MCF 10A (cell line): ENCODE data around the gene DUSP22. TPM values are rescaled to one million over a fixed set of nuclear protein-coding genes. Genes with fewer than 3 reads are reported as not detected.

Experiments used
- BruUV-seq: library from RNA; stranded (reverse); fragments of 400-500 nt; replicated peaks from 2 replicates; lab custom pipeline; 2021; lab: Mats Ljungman, UMichigan
- CTCF ChIA-PET: fragments of 300-600 bp; sonication (Branson Sonifier 250); formaldehyde crosslinking; extraction: SDS; loops from one replicate; lab custom pipeline; 2021; ENCODE audit warnings: antibody characterized with exemption, inconsistent platforms; lab: Yijun Ruan, JAX
- POLR2A ChIA-PET: fragments of 300-600, 350-650 bp; sonication (Branson Sonifier 250); formaldehyde crosslinking; extraction: SDS; loops from one replicate; lab custom pipeline; 2020; ENCODE audit warnings: antibody characterized with exemption, inconsistent platforms; lab: Yijun Ruan, JAX
- DNase-seq: peaks from one replicate; pipeline ENCODE4 v3.0.0-alpha.2; 2018; ENCODE audit not compliant: unreplicated experiment
- H3K27ac Mint-ChIP-seq: one replicate; pipeline ENCODE4 v1.8.0; 2022; ENCODE audit warnings: mild to moderate bottlenecking, low read depth, mixed read lengths; ENCODE audit not compliant: unreplicated experiment
- H3K27me3 Mint-ChIP-seq: one replicate; pipeline ENCODE4 v1.8.0; 2022; ENCODE audit warnings: mixed read lengths; ENCODE audit not compliant: insufficient read depth, unreplicated experiment
- H3K36me3 Mint-ChIP-seq: one replicate; pipeline ENCODE4 v1.8.0; 2022; ENCODE audit warnings: mild to moderate bottlenecking, moderate library complexity, mixed read lengths; ENCODE audit not compliant: insufficient read depth, unreplicated experiment
- H3K4me1 Mint-ChIP-seq: one replicate; pipeline ENCODE4 v1.8.0; 2022; ENCODE audit warnings: mixed read lengths; ENCODE audit not compliant: insufficient read depth, unreplicated experiment
- H3K4me3 Mint-ChIP-seq: one replicate; pipeline ENCODE4 v1.8.0; 2022; ENCODE audit warnings: mild to moderate bottlenecking, moderate library complexity, mixed read lengths; ENCODE audit not compliant: unreplicated experiment
- H3K9me3 Mint-ChIP-seq: one replicate; pipeline ENCODE4 v1.8.0; 2022; ENCODE audit warnings: mixed read lengths; ENCODE audit not compliant: unreplicated experiment
- CTCF ChIP-seq: fragments of 200-600 bp; IDR thresholded peaks from one replicate; pipeline ENCODE4 v1.8.0; 2022; ENCODE audit warnings: antibody characterized with exemption, mild to moderate bottlenecking; ENCODE audit not compliant: unreplicated experiment
- intact Hi-C: fragments of 100-400 bp; cut with micrococcal nuclease; formaldehyde crosslinking; loops from 2 replicates; pipeline ENCODE4 v1.14.1; 2022
- total RNA-seq: library from RNA; stranded (reverse); gene quantifications from 2 replicates; pipeline ENCODE4 v1.2.3, GENCODE V29; 2022

Gene DUSP22
- total RNA-seq, 1 experiment from 2014 or later: 29.4 TPM

- no peaks in the 10 kb centered on the region for H3K27me3 Mint-ChIP-seq
- H3K36me3 Mint-ChIP-seq: no peaks in the 10 kb centered on the region
- H3K27ac Mint-ChIP-seq: peak overlapping the region; percentile 50
- intact Hi-C loops: no loop called here
- peaks cover 39% of the 10 kb centered on the region for H3K4me1 Mint-ChIP-seq
- CTCF ChIA-PET: no interaction called here
- no TSS peak for BruUV-seq
- TF ChIP-seq CTCF: no peak
- no peak overlapping the region for H3K4me3 Mint-ChIP-seq
- POLR2A ChIA-PET: no interaction called here
- no peaks in the 10 kb centered on the region for H3K9me3 Mint-ChIP-seq
- DNase-seq: no peak
Measured at GRCh38 chr6:250676-251075, 41.6 kb upstream of the DUSP22 start.

GRCh38 chr6:251920-252319 is 40.4 kb upstream of the DUSP22 start:
- Mint-ChIP-seq H3K4me3 (peak overlapping the region; percentile 36), H3K9me3 (no peaks in the 10 kb centered on the region), H3K36me3 (no peaks in the 10 kb centered on the region), H3K27ac (peak overlapping the region; percentile 75), H3K27me3 (no peaks in the 10 kb centered on the region), H3K4me1 (peaks cover 32% of the 10 kb centered on the region)
- BruUV-seq: no TSS peak
- intact Hi-C loops: no loop called here
- peak; percentile 84 for DNase-seq
- POLR2A ChIA-PET: interaction anchor here (0.7 kb wide), 1 partner anchor 39 kb away, joined by 5 read pairs; no protein-coding TSS in a partner anchor
- CTCF ChIA-PET: no interaction called here
- no peak for TF ChIP-seq CTCF

- intact Hi-C loops: no loop called here
- TF ChIP-seq CTCF: no peak
- peak; percentile 71 for DNase-seq
- POLR2A ChIA-PET: interaction anchor here (1.9 kb wide), 1 partner anchor 41 kb away, joined by 3 read pairs; no protein-coding TSS in a partner anchor
- Mint-ChIP-seq H3K9me3 (no peaks in the 10 kb centered on the region), H3K4me1 (peaks cover 35% of the 10 kb centered on the region), H3K27me3 (no peaks in the 10 kb centered on the region), H3K36me3 (no peaks in the 10 kb centered on the region), H3K4me3 (no peak overlapping the region), H3K27ac (no peak overlapping the region)
- BruUV-seq: no TSS peak
- CTCF ChIA-PET: no interaction called here
Measured at GRCh38 chr6:252775-253535, 39.3 kb upstream of the DUSP22 start.

- TF ChIP-seq CTCF: no peak
- intact Hi-C loops: no loop called here
- Mint-ChIP-seq H3K36me3 (peaks cover 6% of the 10 kb centered on the region), H3K27me3 (no peaks in the 10 kb centered on the region), H3K4me1 (peaks cover 35% of the 10 kb centered on the region), H3K4me3 (no peak overlapping the region), H3K27ac (no peak overlapping the region), H3K9me3 (no peaks in the 10 kb centered on the region)
- no TSS peak for BruUV-seq
- DNase-seq: peak; percentile 27
- CTCF ChIA-PET: no interaction called here
- POLR2A ChIA-PET: interaction anchor here (1.9 to 3.3 kb wide), 2 partner anchors 39 to 40 kb away, joined by 3 to 14 read pairs; partner anchors contain the start of gene DUSP22
Measured at GRCh38 chr6:254016-254415, 38.3 kb upstream of the DUSP22 start.
